Neural progenitor cell (in vitro differentiated cells): ENCODE measurements around the gene CYBC1. TPM values are rescaled to one million over a fixed set of nuclear protein-coding genes. Genes with fewer than 3 reads are reported as not detected.

Experiments used
- DNase-seq: peaks from one replicate; pipeline ENCODE4 v3.0.0-alpha.2; 2016; ENCODE audit warnings: low spot score
- H2AFZ ChIP-seq: fragments of 200-600 bp; sonication (generic); replicated peaks from 2 replicates; pipeline ENCODE4 v1.6.1; 2016; ENCODE audit warnings: antibody characterized with exemption
- H3F3A ChIP-seq: fragments of 200-600 bp; sonication (generic); 2 replicates; pipeline ENCODE4 v1.6.1; 2016; ENCODE audit warnings: antibody characterized with exemption, low read depth
- H3K27ac ChIP-seq: fragments of 200-600 bp; sonication (generic); 2 replicates; pipeline ENCODE4 v1.5.1; 2016; ENCODE audit warnings: mild to moderate bottlenecking
- H3K27me3 ChIP-seq: fragments of 200-600 bp; sonication (generic); 2 replicates; pipeline ENCODE4 v1.6.1; 2016; ENCODE audit warnings: mild to moderate bottlenecking, moderate library complexity
- H3K36me3 ChIP-seq: fragments of 200-600 bp; sonication (generic); 2 replicates; pipeline ENCODE4 v1.5.1; 2016
- H3K4me1 ChIP-seq: fragments of 200-600 bp; sonication (generic); 2 replicates; pipeline ENCODE4 v1.6.1; 2016; ENCODE audit warnings: mixed run types
- H3K4me2 ChIP-seq: fragments of 200-600 bp; sonication (generic); 2 replicates; pipeline ENCODE4 v1.6.1; 2016
- H3K4me3 ChIP-seq: fragments of 200-600 bp; sonication (generic); 2 replicates; pipeline ENCODE4 v1.5.1; 2016
- H3K79me2 ChIP-seq: fragments of 200-600 bp; sonication (generic); 2 replicates; pipeline ENCODE4 v1.6.1; 2016; ENCODE audit warnings: low read depth
- H3K9ac ChIP-seq: fragments of 200-600 bp; sonication (generic); 2 replicates; pipeline ENCODE4 v1.6.1; 2016
- H3K9me3 ChIP-seq: fragments of 200-600 bp; sonication (generic); 2 replicates; pipeline ENCODE4 v1.5.1; 2016; ENCODE audit warnings: low read depth
- H4K20me1 ChIP-seq: fragments of 200-600 bp; sonication (generic); 2 replicates; pipeline ENCODE4 v1.6.1; 2016; ENCODE audit warnings: low read depth
- H3K27ac Mint-ChIP-seq: 3 replicates; pipeline ENCODE4 v1.8.0; 2021; ENCODE audit warnings: mixed read lengths
- H3K27me3 Mint-ChIP-seq: 2 replicates; pipeline ENCODE4 v1.8.0; 2022; ENCODE audit warnings: low read depth, mild to moderate bottlenecking, inconsistent platforms, moderate library complexity, mixed read lengths; ENCODE audit not compliant: insufficient read depth
- H3K36me3 Mint-ChIP-seq: 3 replicates; pipeline ENCODE4 v1.8.0; 2021; ENCODE audit warnings: mixed read lengths
- H3K4me1 Mint-ChIP-seq: 3 replicates; pipeline ENCODE4 v1.8.0; 2021; ENCODE audit warnings: mixed read lengths
- H3K4me3 Mint-ChIP-seq: 3 replicates; pipeline ENCODE4 v1.8.0; 2021; ENCODE audit warnings: mild to moderate bottlenecking, moderate library complexity, mixed read lengths
- H3K9me3 Mint-ChIP-seq: 3 replicates; pipeline ENCODE4 v1.8.0; 2020; ENCODE audit warnings: mixed read lengths
- EZH2 ChIP-seq: fragments of 200-600 bp; sonication (generic); IDR thresholded peaks from 2 replicates; pipeline ENCODE4 v1.6.1; 2017; ENCODE audit warnings: antibody characterized with exemption, mild to moderate bottlenecking, moderate library complexity
- EZH2phosphoT487 ChIP-seq: fragments of 200-600 bp; sonication (generic); IDR thresholded peaks from 2 replicates; pipeline ENCODE4 v1.6.1; 2017; ENCODE audit warnings: antibody characterized with exemption
- total RNA-seq: library from RNA; depleted of rRNA; stranded (reverse); fragments of >200 nt; gene quantifications from 2 replicates; pipeline ENCODE4 v1.2.3, GENCODE V29; 2015; ENCODE audit warnings: low replicate concordance
- TF ChIP-seq, protein P1 (sequence below): fragments of 200-600 bp; sonication (generic); IDR thresholded peaks from 2 replicates; pipeline ENCODE4 v1.5.1; 2017; ENCODE audit warnings: antibody characterized with exemption, mild to moderate bottlenecking

The CYBC1 gene
- total RNA-seq, 1 donor from 2014 or later: 75.1 TPM

GRCh38 chr17:82428546-82428945, 22.0 kb downstream of the CYBC1 start:
- Mint-ChIP-seq H3K4me1 (no peaks in the 10 kb centered on the region), H3K27ac (no peak overlapping the region), H3K27me3 (peaks cover 11% of the 10 kb centered on the region), H3K36me3 (peaks cover 5% of the 10 kb centered on the region), H3K4me3 (no peak overlapping the region), H3K9me3 (no peaks in the 10 kb centered on the region)
- Histone ChIP-seq H3K4me1 (no peaks in the 10 kb centered on the region), H3K27me3 (no peaks in the 10 kb centered on the region), H3F3A (no peaks in the 10 kb centered on the region), H3K36me3 (no peaks in the 10 kb centered on the region), H4K20me1 (no peaks in the 10 kb centered on the region), H2AFZ (no peak overlapping the region), H3K9ac (no peak overlapping the region), H3K79me2 (no peaks in the 10 kb centered on the region), H3K9me3 (no peaks in the 10 kb centered on the region), H3K4me2 (no peak overlapping the region), H3K27ac (no peak overlapping the region), H3K4me3 (no peak overlapping the region)
- no peak for DNase-seq
- TF ChIP-seq EZH2phosphoT487 (no peak), EZH2 (no peak)
- TF ChIP-seq, protein P1, sequence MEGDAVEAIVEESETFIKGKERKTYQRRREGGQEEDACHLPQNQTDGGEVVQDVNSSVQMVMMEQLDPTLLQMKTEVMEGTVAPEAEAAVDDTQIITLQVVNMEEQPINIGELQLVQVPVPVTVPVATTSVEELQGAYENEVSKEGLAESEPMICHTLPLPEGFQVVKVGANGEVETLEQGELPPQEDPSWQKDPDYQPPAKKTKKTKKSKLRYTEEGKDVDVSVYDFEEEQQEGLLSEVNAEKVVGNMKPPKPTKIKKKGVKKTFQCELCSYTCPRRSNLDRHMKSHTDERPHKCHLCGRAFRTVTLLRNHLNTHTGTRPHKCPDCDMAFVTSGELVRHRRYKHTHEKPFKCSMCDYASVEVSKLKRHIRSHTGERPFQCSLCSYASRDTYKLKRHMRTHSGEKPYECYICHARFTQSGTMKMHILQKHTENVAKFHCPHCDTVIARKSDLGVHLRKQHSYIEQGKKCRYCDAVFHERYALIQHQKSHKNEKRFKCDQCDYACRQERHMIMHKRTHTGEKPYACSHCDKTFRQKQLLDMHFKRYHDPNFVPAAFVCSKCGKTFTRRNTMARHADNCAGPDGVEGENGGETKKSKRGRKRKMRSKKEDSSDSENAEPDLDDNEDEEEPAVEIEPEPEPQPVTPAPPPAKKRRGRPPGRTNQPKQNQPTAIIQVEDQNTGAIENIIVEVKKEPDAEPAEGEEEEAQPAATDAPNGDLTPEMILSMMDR: no peak

DNA sequence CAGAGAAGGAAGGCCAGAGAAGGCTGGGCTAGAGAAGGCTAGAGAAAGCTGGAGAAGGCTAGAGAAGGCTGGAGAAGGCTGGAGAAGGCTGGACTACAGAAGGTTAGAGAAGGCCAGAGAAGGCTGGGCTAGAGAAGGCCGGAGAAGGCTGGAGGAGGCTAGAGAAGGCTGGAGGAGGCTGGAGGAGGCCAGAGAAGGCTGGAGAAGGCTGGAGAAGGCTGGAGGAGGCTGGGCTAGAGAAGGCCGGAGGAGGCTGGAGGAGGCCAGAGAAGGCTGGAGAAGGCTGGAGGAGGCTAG, 25.7 kb downstream of the CYBC1 start:
- Histone ChIP-seq H3K4me3 (no peak overlapping the region), H2AFZ (no peak overlapping the region), H3F3A (no peaks in the 10 kb centered on the region), H3K9me3 (no peaks in the 10 kb centered on the region), H3K27me3 (no peaks in the 10 kb centered on the region), H3K4me2 (no peak overlapping the region), H3K79me2 (no peaks in the 10 kb centered on the region), H3K9ac (no peak overlapping the region), H3K4me1 (no peaks in the 10 kb centered on the region), H4K20me1 (no peaks in the 10 kb centered on the region), H3K27ac (no peak overlapping the region), H3K36me3 (no peaks in the 10 kb centered on the region)
- Mint-ChIP-seq H3K27me3 (peaks cover 11% of the 10 kb centered on the region), H3K4me3 (no peak overlapping the region), H3K4me1 (no peaks in the 10 kb centered on the region), H3K36me3 (peaks cover 29% of the 10 kb centered on the region), H3K27ac (no peak overlapping the region), H3K9me3 (peaks cover 22% of the 10 kb centered on the region)
- DNase-seq: no peak
- TF ChIP-seq, protein P1: no peak
- TF ChIP-seq EZH2phosphoT487: no peak
- no peak for TF ChIP-seq EZH2

DNA sequence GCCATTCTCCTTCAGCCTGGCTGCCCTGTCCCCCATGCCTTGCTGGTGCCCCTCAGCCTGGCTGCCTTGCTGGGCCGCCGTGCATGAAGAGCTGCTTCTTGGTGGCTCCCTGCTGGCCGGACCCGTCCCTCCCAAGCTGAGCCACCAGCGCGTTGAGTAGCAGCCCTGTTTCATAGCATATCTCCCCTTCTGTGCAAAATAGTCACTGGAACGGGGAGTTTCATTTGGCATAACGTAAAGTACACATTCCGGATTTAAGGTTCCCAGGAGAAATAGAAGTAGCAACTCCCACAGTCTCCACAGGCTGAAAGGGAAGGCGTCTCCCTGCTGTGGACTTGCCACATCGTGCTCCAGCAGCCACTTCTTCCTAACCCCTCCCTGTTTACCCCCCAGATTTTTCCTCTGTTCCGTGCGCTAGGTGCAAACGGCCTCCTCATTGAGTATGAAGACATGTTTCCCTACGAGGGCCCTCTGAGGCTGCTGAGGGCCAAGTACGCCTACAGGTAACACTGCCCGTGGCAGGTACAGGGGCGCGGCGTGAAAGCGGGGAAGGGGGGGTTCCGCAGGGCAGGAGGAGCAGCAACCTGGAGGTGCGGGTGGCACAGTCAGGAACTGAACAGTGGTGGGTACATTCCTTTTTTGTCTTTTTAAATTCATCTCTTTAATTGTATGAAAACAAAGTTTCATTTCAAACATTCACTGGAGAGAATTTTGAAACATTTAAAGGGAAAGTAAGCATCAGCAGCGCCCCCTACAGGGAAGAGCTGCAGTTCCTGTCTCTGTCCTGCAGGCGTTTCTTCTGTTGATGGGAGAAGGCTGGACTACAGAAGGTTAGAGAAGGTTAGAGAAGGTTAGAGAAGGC, 26.3 kb downstream of the CYBC1 start:
- no peak overlapping the region for H3K9ac ChIP-seq
- H3K79me2 ChIP-seq: peaks cover 2% of the 10 kb centered on the region
- H3K27me3 Mint-ChIP-seq: peaks cover 9% of the 10 kb centered on the region
- H3K36me3 ChIP-seq: no peaks in the 10 kb centered on the region
- peak; percentile 74 for DNase-seq
- TF ChIP-seq, protein P1: peak; percentile 88
- no peak for TF ChIP-seq EZH2phosphoT487
- TF ChIP-seq EZH2: no peak
- no peaks in the 10 kb centered on the region for H3K27me3 ChIP-seq
- no peaks in the 10 kb centered on the region for H3K9me3 ChIP-seq
- no peak overlapping the region for H2AFZ ChIP-seq
- H3K27ac Mint-ChIP-seq: no peak overlapping the region
- H3K9me3 Mint-ChIP-seq: peaks cover 22% of the 10 kb centered on the region
- peaks cover under 1% of the 10 kb centered on the region for H3K4me1 ChIP-seq
- no peak overlapping the region for H3K4me3 Mint-ChIP-seq
- no peak overlapping the region for H3K27ac ChIP-seq
- no peaks in the 10 kb centered on the region for H3K4me1 Mint-ChIP-seq
- no peaks in the 10 kb centered on the region for H3F3A ChIP-seq
- H3K4me2 ChIP-seq: no peak overlapping the region
- H3K4me3 ChIP-seq: no peak overlapping the region
- H4K20me1 ChIP-seq: no peaks in the 10 kb centered on the region
- H3K36me3 Mint-ChIP-seq: peaks cover 31% of the 10 kb centered on the region
